HG03095 (cell line): ENCODE results near the gene LRRC51.
"Not testable (repeated sequence)": the region's sequence is repeated elsewhere in the genome, so short reads cannot be mapped to it uniquely, and the experiment has no call there.

Source experiments
- ATAC-seq: cut with Tn5 transposase; IDR thresholded peaks from one replicate; pipeline ENCODE4 v1.9.1; 2021; ENCODE audit warnings: moderate library complexity; ENCODE audit not compliant: unreplicated experiment

The LRRC51 gene

GRCh38 chr11:72136684-72137262 is 56.1 kb downstream of the LRRC51 start:
- ATAC-seq, result no peak

- ATAC-seq, result no peak
Observed at GRCh38 chr11:72138821-72139390, 58.3 kb downstream of the LRRC51 start.

- no peak for ATAC-seq
Observed at GRCh38 chr11:72139500-72139899, 58.9 kb downstream of the LRRC51 start.

- ATAC-seq, result no peak
Observed at GRCh38 chr11:72140661-72141060, 60.0 kb downstream of the LRRC51 start.

- ATAC-seq, result no peak
Observed at GRCh38 chr11:72141066-72141465, 60.4 kb downstream of the LRRC51 start.

GRCh38 chr11:72142086-72142485 is 61.4 kb downstream of the LRRC51 start:
- not testable (repeated sequence) for ATAC-seq

GRCh38 chr11:72142543-72142942 is 61.9 kb downstream of the LRRC51 start:
- not testable (repeated sequence) for ATAC-seq

- ATAC-seq, result no peak
Observed at GRCh38 chr11:72144807-72145565, 64.3 kb downstream of the LRRC51 start.
